ENCODE data around the gene TXNDC16. TPM values are rescaled to one million over a fixed set of nuclear protein-coding genes. Genes with fewer than 3 reads are reported as not detected.

Gene TXNDC16
- 0.67 to 1.5 TPM (median 1.1 TPM) in 5 replicates for total RNA-seq (2022; extraction: Qiagen RNA extraction; ENCODE audit: low read depth)

GRCh38 chr14:52552063-52552988, at the start of gene TXNDC16, which contains the start of gene GPR137C:
TSS of gene TXNDC16 (minus strand) at chr14:52552505. CDS start at chr14:52543557, 8,948 bp downstream.
TSS of gene GPR137C (plus strand) at chr14:52552836. CDS start at chr14:52553148, 312 bp downstream.

Other genes with a start within 250 kb of the TXNDC16 start
- gene PTGER2, start 238.2 kb downstream of the TXNDC16 start, total RNA-seq (2022; extraction: Qiagen RNA extraction; ENCODE audit: low read depth), result 2.2 to 3.8 TPM (median 3.2 TPM) in 5 replicates
- gene GPR137C, start 331 bp upstream of the TXNDC16 start, total RNA-seq (2022; extraction: Qiagen RNA extraction; ENCODE audit: low read depth), result 0.07 to 0.17 TPM (median 0.09 TPM) in 4 of 5 replicates, not detected in the other
- gene ERO1A, start 143.1 kb upstream of the TXNDC16 start, total RNA-seq (2022; extraction: Qiagen RNA extraction; ENCODE audit: low read depth), result 43.6 to 63.9 TPM (median 54.6 TPM) in 5 replicates
- 79.8 to 110 TPM (median 86.4 TPM) in 5 replicates for gene PSMC6, start 154.7 kb upstream of the TXNDC16 start, total RNA-seq (2022; extraction: Qiagen RNA extraction; ENCODE audit: low read depth)
- 4.3 to 6.8 TPM (median 5.8 TPM) in 5 replicates for gene STYX, start 177.7 kb upstream of the TXNDC16 start, total RNA-seq (2022; extraction: Qiagen RNA extraction; ENCODE audit: low read depth)
- 42.7 to 55.9 TPM (median 51.0 TPM) in 5 replicates for gene GNPNAT1, start 239.1 kb upstream of the TXNDC16 start, total RNA-seq (2022; extraction: Qiagen RNA extraction; ENCODE audit: low read depth)

Measured in A549 treated with GW870086 at 1 μM for 4 hours (cell line).